HuH-7 (cell line): ENCODE measurements around the gene DGKQ.
"Not testable (repeated sequence)": the region's sequence is repeated elsewhere in the genome, so short reads cannot be mapped to it uniquely, and the experiment has no call there.

Experiments used
- DNase-seq: peaks from one replicate; pipeline ENCODE4 v3.0.0; 2011; ENCODE audit warnings: low spot score

The DGKQ gene

DNA sequence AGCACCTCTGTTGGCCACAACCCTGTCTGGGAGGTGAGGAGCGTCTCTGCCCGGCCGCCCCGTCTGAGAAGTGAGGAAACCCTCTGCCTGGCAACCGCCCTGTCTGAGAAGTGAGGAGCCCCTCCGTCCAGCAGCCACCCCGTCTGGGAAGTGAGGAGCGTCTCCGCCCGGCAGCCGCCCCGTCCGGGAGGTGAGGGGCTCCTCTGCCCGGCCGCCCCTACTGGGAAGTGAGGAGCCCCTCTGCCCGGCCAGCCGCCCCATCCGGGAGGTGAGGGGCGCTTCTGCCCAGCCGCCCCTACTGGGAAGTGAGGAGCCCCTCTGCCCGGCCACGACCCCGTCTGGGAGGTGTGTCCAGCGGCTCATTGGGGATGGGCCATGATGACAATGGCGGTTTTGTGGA lies 2.6 kb upstream of the DGKQ start:
- not testable (repeated sequence) for DNase-seq

DNA sequence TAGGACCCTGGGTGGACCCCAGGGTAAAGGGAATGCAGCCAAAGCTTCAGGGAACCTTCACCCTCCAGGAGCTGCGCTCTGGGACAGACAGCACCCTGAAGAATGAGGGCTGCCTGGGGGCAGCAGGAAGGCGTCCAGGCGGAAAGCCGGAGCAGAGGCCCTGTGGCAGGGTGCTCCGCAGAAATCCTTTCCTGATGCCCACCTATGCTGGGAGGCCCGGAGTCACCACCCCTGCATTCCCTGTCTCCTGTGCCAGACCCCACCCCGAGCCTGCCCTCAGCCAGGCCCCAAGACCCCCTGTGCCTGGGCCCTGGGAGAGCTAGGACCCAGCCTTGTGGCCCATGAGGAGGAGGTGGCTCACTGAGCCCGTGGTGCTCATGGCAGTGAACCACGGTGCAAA lies 1.3 kb upstream of the DGKQ start:
- DNase-seq: no peak

DNA sequence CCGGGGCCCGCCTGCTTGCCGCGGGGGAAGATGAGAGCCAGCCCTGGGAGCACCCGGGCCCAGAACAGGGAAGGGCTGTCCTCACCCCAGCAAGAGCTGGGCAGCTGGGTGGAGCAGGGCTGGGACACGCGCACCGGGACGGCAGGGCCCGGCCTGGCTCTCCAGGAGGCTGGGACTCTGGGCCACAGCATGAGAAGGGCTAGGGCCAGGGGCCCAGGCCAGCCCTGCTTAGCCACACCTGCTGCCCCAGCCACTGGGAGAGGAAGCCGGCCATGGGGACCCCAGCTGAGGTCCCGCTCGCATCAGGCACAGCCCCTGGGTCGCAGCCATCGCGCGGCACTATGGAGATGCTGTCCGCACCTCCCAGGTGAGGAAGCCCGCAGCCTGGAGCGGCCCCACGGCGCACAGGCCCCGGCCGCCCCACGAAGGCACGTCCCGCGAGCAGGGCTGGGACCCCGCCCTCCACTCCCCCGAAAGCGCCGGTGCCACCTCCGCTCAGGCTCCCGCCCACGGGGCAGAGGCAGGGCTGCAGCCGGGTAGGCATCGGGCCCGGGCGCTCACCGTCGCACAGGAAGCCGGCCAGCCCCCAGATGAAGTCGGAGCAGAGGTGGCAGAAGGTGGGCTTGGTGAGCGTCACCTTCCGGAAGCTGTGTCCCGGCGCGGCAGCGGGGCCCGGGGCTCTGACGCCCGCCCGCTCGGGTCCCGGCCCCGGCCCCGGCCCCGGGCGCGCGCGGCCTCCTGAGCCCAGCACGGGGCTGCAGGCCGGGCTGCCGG lies 531 bp downstream of the DGKQ start:
- no peak for DNase-seq

DNA sequence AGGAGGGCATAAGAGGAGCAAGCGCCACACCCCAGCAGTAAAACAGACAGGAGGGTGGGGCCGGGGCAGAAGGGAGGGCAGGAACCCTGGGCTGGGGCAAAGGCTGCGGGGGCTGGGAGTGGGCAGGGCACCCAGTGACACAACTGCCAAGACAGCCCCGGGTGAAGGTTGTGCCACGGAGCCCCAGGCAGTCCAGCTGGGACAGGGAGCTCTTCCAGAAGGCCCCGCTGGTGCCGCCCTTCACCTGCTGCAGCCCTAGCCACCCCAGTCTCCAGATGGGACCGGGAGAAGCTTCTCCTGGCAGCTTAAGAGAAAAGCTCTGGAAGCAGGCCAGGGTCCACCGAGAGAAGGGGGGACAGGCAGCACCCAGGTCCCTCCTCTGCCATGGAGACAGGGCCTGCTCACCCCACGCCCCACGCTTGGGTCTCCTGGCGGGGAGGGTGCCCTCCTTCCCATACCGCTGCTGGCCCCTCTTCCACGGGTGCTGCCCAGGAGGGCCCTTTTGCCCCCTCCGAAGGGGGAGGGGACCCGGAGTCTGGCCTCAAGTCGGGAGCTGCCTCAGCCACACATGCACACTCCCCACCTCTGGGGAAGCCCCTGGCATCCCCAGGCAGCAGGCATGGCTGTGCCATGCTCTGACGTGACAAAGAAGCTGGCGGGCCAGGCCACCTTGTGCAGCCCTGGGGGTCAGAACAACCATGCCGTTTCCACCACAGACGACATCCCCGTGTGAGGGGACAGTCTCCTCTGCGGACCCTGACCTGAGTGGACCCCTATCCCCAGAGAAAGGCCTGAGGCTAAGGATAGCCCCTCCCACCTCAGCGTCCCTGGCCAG lies 1.5 kb downstream of the DGKQ start:
- no peak for DNase-seq

DNA sequence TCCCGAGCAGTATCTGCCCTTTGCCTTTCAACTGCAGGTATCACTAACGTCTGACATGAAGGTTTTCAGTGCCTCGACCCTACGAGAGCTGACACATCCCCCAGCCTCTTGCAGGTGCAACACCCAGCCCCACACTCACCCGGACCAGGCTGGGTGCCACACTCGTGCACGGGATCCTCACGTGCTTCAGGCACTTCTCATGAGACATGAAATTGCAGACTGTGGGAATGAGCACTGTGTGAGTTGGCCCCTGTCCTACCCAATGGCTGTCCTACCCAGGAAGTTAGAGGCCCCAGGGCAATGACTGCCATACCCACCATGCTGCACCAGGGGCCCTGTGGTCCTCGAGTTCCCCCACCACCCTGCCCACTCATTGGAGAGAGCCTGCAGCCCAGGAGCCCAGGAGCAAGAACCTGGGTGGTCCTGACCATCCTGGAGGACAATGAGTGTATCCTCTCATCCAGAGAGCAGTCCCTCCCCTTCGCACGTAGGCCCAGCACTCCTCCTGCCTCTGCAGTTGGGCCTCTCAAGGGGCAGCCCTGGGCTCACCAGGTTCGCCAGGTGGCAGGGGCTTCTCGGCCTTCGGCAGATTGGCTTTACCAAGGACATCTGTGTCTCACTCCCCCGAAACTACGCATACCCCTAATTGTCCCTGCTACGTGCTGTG lies 2.4 kb downstream of the DGKQ start:
- no peak for DNase-seq

DNA sequence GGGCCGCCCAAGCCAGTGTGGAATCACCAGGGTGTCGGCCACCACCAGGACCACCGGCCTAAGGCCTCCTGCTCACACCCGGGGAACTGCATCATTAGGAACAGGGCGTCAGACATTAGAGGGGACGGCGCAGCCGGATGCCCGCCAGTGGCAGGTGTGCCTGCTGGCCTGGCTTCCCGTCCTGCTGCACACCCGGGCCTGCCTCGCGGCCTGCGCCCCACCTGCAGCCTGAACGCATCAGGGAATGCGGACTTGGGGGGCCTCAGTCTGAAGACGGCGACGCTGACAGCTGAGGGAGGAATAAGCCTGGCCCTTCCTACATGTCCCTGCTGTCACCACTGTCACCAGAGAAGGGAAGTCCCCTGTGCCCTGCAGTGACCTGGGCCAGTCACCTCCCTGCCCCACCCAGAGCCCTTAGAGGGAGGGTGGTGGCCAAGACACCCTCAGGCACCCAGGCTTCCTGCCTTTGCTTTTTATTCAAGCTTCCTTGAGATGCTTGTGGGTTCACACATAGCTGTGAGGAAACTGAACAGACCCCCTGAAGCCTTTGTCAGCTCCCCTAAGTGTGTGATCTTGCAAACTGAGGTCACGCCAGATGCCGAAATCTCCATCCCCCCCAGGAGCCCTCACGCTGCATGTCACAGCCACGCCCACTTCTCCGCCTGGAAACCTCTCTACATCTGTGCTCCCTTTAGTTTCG lies 3.2 kb downstream of the DGKQ start:
- DNase-seq: no peak

DNA sequence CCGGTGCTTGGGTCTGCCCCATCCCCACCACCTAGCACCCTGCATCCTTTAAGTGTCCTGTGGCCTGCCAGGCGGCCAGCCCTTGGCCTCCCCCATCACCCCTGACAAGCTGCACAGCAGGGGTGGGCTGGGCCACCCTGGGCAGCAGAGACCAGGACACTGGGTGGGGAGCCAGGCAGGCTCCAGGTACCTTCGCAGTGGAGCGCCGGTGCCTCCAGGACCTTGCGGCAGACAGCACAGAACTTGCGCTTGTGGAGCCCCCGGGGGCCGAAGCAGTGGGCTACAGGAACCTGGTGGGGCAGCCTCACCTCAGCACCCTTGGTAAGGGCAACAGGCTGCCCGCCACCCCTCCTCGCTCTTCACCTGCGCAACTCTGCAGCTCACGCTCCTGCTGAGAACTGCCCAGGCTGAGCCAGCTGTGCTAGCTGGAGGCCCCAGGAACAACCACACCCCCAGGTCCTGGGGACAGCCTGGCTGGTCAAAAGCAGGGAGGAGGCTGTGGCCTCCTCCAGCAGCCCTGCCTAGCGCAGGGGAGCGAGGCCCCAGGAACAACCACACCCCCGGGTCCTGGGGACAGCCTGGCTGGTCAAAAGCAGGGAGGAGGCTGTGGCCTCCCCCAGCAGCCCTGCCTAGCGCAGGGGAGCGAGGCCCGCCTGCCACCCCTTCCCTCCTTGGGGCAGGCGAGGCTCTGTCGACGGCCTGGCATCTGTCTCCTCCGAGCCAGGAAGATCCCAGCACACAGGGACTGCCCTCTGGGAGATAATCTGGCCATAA lies 4.6 kb downstream of the DGKQ start:
- DNase-seq: no peak

DNA sequence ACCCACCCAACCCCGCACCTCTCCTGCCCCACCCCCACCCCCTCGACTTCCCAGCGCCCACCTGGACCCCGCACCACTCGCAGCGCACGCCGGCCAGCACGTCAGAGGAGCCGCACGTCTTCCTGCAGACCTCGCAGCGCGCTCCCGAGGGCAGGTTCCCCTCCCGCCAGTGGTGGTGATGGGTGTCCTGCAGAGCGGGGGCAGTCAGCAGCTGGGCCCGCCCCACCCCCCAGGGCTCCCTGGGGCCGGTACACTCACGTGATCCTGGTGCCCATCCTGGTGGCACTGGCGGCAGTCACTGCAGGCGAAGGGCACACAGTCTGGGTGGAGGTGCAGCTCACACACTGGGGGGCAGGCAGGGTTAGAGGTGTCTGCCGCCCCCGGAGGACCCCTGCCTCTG lies 5.1 kb downstream of the DGKQ start:
- DNase-seq: no peak

DNA sequence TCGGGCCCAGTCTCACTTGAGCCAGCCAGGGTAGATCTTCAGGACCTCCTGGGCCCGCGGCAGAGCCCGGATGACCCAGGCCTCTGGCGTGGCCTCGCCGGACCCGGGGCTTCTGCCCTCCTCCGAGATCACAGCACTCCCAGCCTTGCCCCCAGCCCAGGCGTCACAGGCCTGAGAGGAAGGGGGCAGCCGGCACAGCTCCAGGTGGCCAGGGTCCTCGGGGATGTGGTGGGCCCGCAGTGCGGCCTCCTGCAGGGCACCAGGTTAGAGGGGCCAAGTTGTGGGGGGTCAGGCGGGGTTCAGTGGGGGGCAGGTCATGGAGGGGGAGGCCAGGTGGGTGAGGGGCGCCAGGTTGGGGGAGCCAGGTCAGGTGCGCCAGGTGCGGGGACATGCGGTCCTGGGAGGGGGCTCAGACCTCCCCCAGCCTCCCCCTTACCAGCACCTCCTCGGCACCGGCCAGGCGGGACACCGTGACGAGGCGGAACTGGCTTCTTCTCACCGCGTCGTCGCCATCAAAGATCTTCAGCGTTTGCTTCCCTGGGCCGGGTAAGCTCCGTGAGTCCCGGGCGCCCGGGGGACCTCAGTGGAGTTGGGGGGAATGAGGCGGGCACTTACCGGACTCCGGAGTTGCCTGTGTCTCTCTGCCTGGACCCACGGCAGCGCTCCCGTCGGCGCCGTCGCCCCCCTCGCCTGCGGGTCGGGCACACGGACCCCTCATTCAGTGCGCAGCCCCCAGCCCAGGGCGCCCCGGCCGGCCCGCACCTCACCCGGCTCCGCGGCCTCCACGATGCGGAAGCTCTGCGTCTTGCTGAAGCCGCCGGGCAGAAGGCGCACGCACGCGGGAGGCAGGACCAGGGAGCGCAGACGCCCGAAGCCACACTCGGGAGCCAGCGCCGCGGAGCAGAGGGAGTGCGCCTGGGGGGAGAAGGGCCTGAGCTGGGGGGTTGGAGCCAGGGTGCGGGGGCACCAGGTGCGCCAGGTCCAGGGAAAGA lies 6.0 kb downstream of the DGKQ start:
- DNase-seq: no peak

DNA sequence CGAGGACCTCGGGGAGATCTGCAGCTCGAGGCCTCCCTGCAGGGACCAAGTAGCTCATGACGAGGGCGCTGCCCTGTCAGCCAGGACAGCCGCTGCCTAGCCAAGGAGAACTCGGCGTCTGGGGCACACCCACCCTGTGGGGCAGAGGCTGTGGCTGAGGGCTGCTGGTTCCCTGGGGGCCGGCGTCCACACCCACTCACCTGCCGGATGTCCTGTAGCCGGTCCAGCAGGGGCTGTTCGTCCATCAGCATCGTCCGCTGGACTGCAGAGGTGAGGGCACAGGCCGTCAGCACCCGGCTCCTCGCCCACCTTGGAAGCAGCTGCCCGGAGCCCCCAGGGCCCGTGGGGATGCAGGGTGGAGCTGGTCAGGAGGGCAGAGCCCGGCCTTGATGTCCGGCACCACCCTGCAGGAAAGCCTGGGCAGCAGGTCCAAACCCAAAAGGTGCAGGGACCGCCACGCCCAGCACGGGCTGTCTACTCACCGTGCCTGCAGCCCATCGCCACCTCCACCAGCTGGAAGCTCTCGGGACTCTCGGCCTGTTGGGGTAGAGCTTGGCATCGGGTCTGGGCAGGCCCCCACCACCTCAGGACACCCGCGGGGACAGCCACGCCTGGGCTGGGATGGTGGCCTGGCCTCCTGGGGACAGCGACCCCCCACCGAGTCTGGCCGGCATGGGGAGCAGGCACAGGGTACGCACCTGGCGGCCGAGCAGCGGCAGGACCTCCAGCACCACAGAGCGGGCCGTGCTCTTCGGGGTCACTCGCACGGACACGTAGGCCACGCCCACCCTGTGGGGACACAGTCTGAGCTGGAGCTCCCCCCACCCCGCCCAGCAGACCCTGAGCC lies 6.9 kb downstream of the DGKQ start:
- no peak for DNase-seq

DNA sequence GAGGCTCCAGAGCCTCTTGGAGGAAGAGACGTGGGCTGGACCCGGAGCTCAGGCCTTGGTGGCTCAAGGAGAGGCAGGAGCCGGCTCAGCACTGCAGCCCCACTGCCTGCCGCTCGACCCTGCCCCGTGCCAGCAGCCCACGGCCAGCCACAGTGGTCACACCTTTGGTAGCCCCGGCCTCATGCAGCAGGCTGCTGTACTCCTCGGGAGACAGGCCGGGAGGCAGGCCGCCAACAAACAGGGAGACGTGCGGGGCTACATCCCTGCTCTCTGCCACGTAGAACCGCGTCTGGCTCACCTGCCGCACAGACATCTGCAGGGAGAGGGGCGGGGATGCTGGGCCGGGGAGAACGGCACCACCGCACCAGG lies 7.6 kb downstream of the DGKQ start:
- DNase-seq: no peak

DNA sequence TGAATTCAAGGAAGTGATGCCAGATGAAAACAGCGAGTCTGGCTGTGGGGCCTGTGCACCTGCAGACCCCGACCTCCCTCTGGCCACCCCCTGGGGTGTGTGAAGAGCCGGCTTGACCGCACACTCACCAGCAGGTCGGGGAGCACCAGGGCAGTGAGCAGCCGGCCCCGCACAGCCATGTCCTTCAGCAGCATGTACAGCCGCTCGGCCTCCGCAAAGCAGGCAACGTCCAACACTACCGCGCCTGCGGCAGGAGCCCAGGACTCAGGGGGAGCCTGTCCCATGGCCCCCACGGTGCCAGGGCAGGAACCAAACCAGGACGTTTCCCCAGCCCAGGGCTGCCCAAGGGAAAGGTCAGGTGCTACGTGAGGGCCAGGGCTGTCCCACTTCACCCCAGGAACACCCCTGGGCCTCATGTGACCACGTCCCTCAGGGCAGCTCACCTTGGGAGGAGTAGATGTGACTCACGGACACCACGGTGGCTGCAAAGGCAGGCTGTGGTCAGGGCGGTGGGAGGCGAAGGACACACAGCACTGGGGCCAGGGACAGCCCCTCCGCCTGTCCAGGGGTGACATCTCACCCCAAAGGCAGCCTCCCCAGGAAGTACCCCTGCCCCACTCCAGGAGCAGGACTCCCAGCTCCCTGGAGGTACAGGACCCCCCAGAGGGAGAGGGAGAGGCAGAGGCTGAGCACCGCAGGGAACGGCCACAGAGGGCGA lies 8.2 kb downstream of the DGKQ start:
- DNase-seq: no peak

DNA sequence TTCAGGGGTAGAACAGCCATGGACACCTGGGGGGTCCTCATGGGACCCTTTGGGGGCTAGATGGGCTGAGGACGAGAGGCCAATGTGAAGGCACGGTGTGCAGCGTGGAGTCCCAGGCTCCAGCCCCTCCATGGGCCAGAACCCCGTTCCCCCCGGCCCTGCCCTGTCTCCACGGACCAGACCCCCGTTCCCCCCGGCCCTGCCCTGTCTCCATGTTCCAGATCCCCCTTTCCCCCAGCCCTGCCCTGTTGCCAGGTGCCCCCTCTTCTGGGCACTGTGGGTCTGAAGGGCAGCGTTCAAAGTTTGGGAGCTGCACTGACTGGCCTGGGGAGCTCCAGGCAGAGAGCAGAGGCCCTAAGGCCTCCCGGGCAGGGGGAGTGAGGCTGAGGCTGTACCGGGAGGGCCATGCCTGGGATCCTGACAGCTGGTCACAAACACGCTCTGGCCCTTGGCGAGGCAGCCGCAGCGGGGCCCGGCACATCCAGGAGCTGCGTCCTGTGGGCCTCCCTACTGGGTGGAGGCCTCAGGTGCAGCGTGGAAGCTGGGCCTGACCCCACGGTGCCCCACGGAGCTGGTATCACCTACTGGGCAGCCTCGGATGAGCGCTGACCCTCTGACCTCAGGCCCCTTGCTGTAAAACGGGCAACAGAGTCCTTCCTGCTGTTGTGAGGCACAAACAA lies 8.9 kb downstream of the DGKQ start:
- no peak for DNase-seq

DNA sequence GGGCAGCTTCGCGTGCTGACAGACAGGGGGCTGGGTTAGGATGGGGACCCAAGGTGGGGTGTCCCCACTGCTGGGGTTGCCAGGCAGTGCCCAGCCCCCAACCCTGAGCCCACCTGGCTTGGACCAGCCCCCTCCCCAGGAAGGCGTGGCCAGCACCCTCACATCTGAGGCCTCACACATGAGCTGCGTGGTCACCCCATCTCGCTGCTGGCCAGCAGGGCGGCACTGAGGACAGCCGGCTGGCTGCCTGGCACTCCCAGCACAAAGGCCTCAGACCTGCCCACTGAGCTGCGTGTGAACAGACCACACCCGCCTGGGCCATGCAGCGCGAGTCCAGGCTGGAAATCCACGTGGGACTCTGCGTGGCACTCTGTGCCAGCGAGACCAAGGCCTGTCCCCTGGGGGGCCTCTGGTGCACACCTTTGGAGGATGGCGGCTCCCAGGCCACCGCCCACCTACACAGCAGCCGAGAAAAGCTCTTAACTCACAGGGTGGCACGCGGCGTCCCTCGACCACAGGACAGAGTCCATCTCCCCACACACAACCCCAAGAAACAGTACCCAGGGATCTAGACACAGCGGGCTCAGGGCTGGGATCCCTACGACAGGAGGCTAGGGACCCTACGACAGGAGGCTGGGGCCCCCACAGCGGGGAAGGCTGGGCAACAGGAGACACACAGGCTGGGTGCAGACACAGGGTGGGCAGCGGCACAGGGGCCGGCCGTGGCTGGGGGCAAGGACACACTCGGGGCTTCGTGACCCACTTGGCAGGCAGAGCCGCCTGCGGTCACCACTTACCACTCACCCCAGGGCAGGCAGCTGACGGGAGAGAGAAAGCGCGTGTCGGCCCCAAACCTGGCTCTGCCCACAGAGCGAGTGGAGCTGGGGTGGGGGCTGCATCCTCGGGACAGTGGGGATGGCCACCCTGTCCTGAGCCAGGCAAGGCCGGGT lies 9.8 kb downstream of the DGKQ start:
- no peak for DNase-seq

DNA sequence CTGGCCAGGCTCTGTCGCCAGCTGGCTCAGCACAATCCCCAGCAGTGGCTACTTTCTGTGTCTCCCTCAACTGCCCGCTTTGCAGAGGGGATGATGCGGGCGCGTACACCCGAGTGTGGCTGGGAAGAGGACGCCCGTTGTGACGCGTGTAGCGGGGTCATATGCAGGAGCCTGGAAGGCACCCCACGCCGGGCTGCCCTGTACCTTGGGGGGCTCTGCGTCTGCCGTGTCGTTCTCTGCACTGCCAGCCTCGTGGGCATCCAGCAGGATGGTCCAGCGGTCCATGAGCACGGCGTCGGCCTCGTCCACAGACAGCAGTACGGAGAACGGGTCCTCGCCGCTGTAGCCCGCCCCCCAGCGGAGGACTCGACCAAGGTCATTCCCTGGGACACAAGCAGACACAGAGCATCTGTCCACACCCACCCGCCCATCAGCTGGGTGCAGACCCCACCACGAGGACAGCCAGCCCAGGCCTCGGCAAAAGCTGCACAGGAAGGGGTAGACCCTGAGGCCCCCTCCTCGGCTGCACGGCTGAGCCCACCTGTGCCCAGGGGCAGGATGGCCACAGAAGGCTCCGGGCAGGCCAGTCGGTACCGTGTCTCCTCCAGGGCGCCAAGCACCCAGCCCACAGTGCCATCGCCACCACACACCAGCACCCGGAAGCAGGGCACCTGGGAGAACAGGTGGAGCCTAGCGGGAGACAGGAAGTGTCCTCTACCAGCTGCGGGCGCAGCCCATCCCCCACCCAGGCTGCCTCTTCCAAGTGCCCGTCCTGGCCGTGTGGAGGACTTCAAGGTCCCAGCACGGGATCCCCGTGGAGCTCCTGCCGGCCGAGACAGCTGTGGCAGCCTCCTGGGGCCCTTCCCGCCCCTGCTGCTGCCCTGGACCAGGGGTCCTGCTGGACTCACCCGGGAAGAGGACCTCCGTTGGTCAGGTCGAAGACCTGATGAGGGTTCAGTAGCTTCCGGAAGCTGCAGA lies 10.8 kb downstream of the DGKQ start:
- no peak for DNase-seq
